ENCODE data around the gene CHST11. TPM values are rescaled to one million over a fixed set of nuclear protein-coding genes. Genes with fewer than 3 reads are reported as not detected.

CHST11 gene
- total and polyA plus RNA-seq, 2 of the 4 experiments (the other 2 are of a cell fraction), result 1.4 to 2.7 TPM

- WGBS, 2 experiments (ENCODE audit: extremely low coverage in 2 of 2, insufficient read length in 1 of 2), result 100% methylated on average over 1 of the region's 7 CpGs; no CpG with 5 or more reads in 1 of the 2 experiments
- intact Hi-C loops (cut with micrococcal nuclease), result no loop called here
Observed at GRCh38 chr12:104627231-104627989, 170.7 kb downstream of the CHST11 start.

More at GRCh38 chr12:104627231-104627989, 170.7 kb downstream of the CHST11 start:
- TF ChIP-seq MXI1 (IDR thresholded peaks at IDR 0.05; ENCODE audit: borderline replicate concordance, low read depth, low read length), result no peak
- ChIA-PET CTCF (no interaction called here), POLR2A (ENCODE audit: unreplicated experiment) (no interaction called here)
- no peak overlapping the region for H2BK15ac ChIP-seq (ENCODE audit: low read depth, low read length)
- H3K56ac ChIP-seq (ENCODE audit: extremely low read depth, insufficient read depth, low read length), result no peak overlapping the region
- no peaks in the 10 kb centered on the region for H3K36me3 ChIP-seq (ENCODE audit: control insufficient read depth, insufficient read depth, low read length)
- H3K4ac ChIP-seq (ENCODE audit: low read depth, low read length), result no peak overlapping the region
- no peak overlapping the region for H4K5ac ChIP-seq (ENCODE audit: low read depth, low read length)
- H4K20me1 ChIP-seq (ENCODE audit: insufficient read depth, low read length), result no peaks in the 10 kb centered on the region
- no peak overlapping the region for H3K14ac ChIP-seq (replicated peaks; ENCODE audit: low read depth, low read length)
- H3K23ac ChIP-seq (ENCODE audit: low read depth, low read length), result no peak overlapping the region
- no peak overlapping the region for H3K18ac ChIP-seq (ENCODE audit: low read depth, low read length)
- no peaks in the 10 kb centered on the region for H3K4me1 ChIP-seq (ENCODE audit: control insufficient read depth, insufficient read depth, low read length)
- DNase-seq (no peak), ATAC-seq (ENCODE audit: low read depth) (no peak)
- BruUV-seq (replicated peaks), result no TSS peak
- H4K8ac ChIP-seq (ENCODE audit: low read depth in 2 of 2, low read length in 2 of 2), result no peak overlapping the region
- peaks cover 14% of the 10 kb centered on the region for H3K27me3 ChIP-seq (ENCODE audit: control insufficient read depth, insufficient read depth, low read length)
- no peak overlapping the region for H3K4me2 ChIP-seq (ENCODE audit: low read depth, low read length)
- H3K79me1 ChIP-seq (ENCODE audit: low read depth in 1 of 2, low read length in 2 of 2), result no peaks in the 10 kb centered on the region
- in situ Hi-C loops (cut with MboI; ENCODE audit: low sequenced_read_pairs), result no loop called here
- dilution Hi-C loops (cut with HindIII; ENCODE audit: low sequenced_read_pairs, unreplicated experiment), result no loop called here
- no peak overlapping the region for H2BK5ac ChIP-seq (ENCODE audit: low read depth, low read length, poor library complexity, severe bottlenecking)
- H2AFZ ChIP-seq (replicated peaks; ENCODE audit: low read length, poor library complexity), result no peak overlapping the region
- H4K91ac ChIP-seq (ENCODE audit: insufficient read depth, low read depth, low read length), result no peak overlapping the region
- H3K9me3 ChIP-seq (ENCODE audit: control insufficient read depth, insufficient read depth, low read length), result no peaks in the 10 kb centered on the region
- no peak overlapping the region for H3K4me3 ChIP-seq (ENCODE audit: insufficient read depth, low read depth, low read length)
- no peaks in the 10 kb centered on the region; the same call in 1 of the 2 replicates for H3K9me1 ChIP-seq (ENCODE audit: insufficient read depth, low read length)
- no peak overlapping the region for H2AK5ac ChIP-seq (ENCODE audit: low read depth, low read length)
- no peak overlapping the region for H3K9ac ChIP-seq (ENCODE audit: low read depth, low read length)
- no peak overlapping the region for H3K27ac ChIP-seq (ENCODE audit: insufficient read depth, low read length)
- H2BK20ac ChIP-seq (ENCODE audit: low read depth, low read length), result no peak overlapping the region
- H2BK120ac ChIP-seq (ENCODE audit: low read depth, low read length), result no peak overlapping the region
- H2AK9ac ChIP-seq (replicated peaks; ENCODE audit: low read depth, low read length, poor library complexity), result no peak overlapping the region
